Fibroblast of lung (primary cell): Measurements from ENCODE around the gene OR6C4. TPM values are rescaled to one million over a fixed set of nuclear protein-coding genes. Genes with fewer than 3 reads are reported as not detected.
"Not testable (repeated sequence)": the region's sequence is repeated elsewhere in the genome, so short reads cannot be mapped to it uniquely, and the experiment has no call there.

Experiments
- DNase-seq, 2 donors: peaks; one replicate each; pipeline versions ENCODE4 v3.0.0 to v3.0.0-alpha.2; 2010; ENCODE audit warnings: low read depth in 2 of 2
- H2AFZ ChIP-seq: 2 replicates; pipeline ENCODE4 v1.5.1; 2012; ENCODE audit warnings: low read length, control low read depth, inconsistent platforms
- H3K27ac ChIP-seq: 2 replicates; pipeline ENCODE4 v1.5.1; 2011; ENCODE audit warnings: low read length, control low read depth; ENCODE audit not compliant: insufficient read depth
- H3K27me3 ChIP-seq: 2 replicates; pipeline ENCODE4 v1.5.1; 2011; ENCODE audit warnings: mild to moderate bottlenecking, low read length; ENCODE audit not compliant: control insufficient read depth, insufficient read depth
- H3K36me3 ChIP-seq: 2 replicates; pipeline ENCODE4 v1.5.1; 2011; ENCODE audit warnings: low read length; ENCODE audit not compliant: control insufficient read depth, insufficient read depth
- H3K4me1 ChIP-seq: 2 replicates; pipeline ENCODE4 v1.5.1; 2011; ENCODE audit warnings: low read length; ENCODE audit not compliant: control insufficient read depth, insufficient read depth; ENCODE audit errors: extremely low read depth
- H3K4me2 ChIP-seq: 2 replicates; pipeline ENCODE4 v1.5.1; 2011; ENCODE audit warnings: low read length, control low read depth; ENCODE audit not compliant: insufficient read depth; ENCODE audit errors: extremely low read depth
- H3K4me3 ChIP-seq, 4 experiments: fragments of 200-600 bp in 1 of 4; sonication (generic) in 1 of 4; replicated peaks in 1 of 4; 2 replicates each; pipeline ENCODE4 v1.5.1; 2011 to 2016; ENCODE audit warnings: low read length in 4 of 4, low read depth in 3 of 4, mild to moderate bottlenecking in 3 of 4, control low read depth in 2 of 4, inconsistent platforms in 1 of 4, mixed read lengths in 1 of 4; ENCODE audit not compliant: insufficient read depth in 1 of 4; ENCODE audit errors: control extremely low read depth in 1 of 4
- H3K79me2 ChIP-seq: 2 replicates; pipeline ENCODE4 v1.5.1; 2012; ENCODE audit warnings: mild to moderate bottlenecking, low read length, inconsistent platforms; ENCODE audit not compliant: control insufficient read depth, insufficient read depth
- H3K9ac ChIP-seq: 2 replicates; pipeline ENCODE4 v1.5.1; 2011; ENCODE audit warnings: mild to moderate bottlenecking, low read length, control low read depth; ENCODE audit not compliant: insufficient read depth
- H3K9me3 ChIP-seq: 2 replicates; pipeline ENCODE4 v1.5.1; 2012; ENCODE audit warnings: low read depth, low read length; ENCODE audit not compliant: control insufficient read depth, insufficient read depth
- H4K20me1 ChIP-seq: 2 replicates; pipeline ENCODE4 v1.5.1; 2011; ENCODE audit warnings: low read length; ENCODE audit not compliant: control insufficient read depth, insufficient read depth; ENCODE audit errors: extremely low read depth
- EZH2 ChIP-seq: IDR thresholded peaks from 2 replicates; pipeline ENCODE4 v1.5.1; 2012; ENCODE audit warnings: low read length, control low read depth, mild to moderate bottlenecking; ENCODE audit errors: missing control alignments
- polyA plus RNA-seq, 2 donors: library from polyadenylated mRNA; depleted of rRNA in 1 of 2; stranded (reverse) in 1 of 2; unstranded in 1 of 2; fragments of >200 nt; gene quantifications; 2 replicates each; pipeline ENCODE4 v1.2.1, GENCODE V29; 2011 to 2012; ENCODE audit warnings: missing spikeins in 1 of 2
- total RNA-seq: library from RNA; depleted of rRNA; stranded (reverse); fragments of >200 nt; gene quantifications from 2 replicates; pipeline ENCODE4 v1.2.1, GENCODE V29; 2014
- TF ChIP-seq, protein P1 (sequence below), 2 donors: IDR thresholded peaks in 1 of 2; conservative IDR thresholded peaks in 1 of 2; 1 replicate in 1 of 2; 2 replicates in 1 of 2; pipeline ENCODE4 v1.5.1; 2011 to 2012; ENCODE audit warnings: low read length in 2 of 2, control low read depth in 1 of 2, inconsistent platforms in 1 of 2, low read depth in 1 of 2, mild to moderate bottlenecking in 1 of 2

The OR6C4 gene
- total and polyA plus RNA-seq, 2 donors (not counting 1 experiment from before 2014, with no cell fraction given) = not detected

DNA sequence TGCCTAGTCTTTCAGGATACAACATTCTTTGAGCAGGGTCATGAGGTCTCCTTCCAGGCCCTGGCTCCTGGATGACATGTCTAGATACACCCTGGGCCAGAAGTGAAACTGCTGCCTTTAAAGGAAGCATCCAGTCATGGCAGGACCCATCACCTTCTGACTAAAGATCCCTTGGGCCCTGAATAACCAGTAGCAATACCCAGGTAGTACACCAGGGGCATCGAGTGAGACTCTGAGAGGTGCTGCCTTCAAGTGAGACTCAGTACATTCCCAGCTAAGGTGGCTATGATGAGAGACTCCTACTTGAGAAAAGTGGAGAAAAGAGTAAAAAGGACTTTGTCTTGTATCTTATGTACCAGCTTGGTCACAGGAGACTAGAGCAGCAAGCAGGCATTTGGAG is 33.7 kb upstream of the OR6C4 start:
- Histone ChIP-seq H3K4me1 (no peaks in the 10 kb centered on the region), H4K20me1 (no peaks in the 10 kb centered on the region), H3K27me3 (no peaks in the 10 kb centered on the region), H3K79me2 (no peaks in the 10 kb centered on the region), H3K4me3 (no peak overlapping the region), H3K36me3 (no peaks in the 10 kb centered on the region), H3K9me3 (no peaks in the 10 kb centered on the region), H2AFZ (no peak overlapping the region), H3K9ac (no peak overlapping the region), H3K4me2 (no peak overlapping the region), H3K27ac (no peak overlapping the region)
- DNase-seq = no peak
- no peak for TF ChIP-seq EZH2
- TF ChIP-seq, protein P1, sequence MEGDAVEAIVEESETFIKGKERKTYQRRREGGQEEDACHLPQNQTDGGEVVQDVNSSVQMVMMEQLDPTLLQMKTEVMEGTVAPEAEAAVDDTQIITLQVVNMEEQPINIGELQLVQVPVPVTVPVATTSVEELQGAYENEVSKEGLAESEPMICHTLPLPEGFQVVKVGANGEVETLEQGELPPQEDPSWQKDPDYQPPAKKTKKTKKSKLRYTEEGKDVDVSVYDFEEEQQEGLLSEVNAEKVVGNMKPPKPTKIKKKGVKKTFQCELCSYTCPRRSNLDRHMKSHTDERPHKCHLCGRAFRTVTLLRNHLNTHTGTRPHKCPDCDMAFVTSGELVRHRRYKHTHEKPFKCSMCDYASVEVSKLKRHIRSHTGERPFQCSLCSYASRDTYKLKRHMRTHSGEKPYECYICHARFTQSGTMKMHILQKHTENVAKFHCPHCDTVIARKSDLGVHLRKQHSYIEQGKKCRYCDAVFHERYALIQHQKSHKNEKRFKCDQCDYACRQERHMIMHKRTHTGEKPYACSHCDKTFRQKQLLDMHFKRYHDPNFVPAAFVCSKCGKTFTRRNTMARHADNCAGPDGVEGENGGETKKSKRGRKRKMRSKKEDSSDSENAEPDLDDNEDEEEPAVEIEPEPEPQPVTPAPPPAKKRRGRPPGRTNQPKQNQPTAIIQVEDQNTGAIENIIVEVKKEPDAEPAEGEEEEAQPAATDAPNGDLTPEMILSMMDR (conservative IDR thresholded peaks at IDR 0.05 in 1 of 2, IDR thresholded peaks at IDR 0.05 in 1 of 2; ENCODE audit: low read depth in 1 of 2, low read length in 2 of 2) = no peak

DNA sequence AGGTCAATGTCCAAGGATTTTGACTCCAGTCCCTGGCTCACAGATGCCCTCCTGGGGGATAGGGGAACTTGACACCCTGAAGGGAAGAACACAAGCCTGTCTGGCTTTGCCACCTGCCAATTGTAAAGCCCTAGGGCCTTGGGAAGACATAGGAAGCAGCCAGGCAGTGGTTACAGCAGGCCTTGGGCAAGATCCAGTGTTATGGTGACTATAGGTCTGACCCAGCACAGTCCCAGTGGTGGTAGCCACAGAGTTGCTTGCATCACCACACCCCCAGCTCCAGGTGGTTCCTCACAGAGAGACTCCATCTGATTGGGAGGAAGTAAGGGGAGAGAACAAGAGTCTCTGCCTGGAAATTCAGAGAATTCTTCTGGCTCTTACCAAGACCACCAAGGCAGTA is 33.0 kb upstream of the OR6C4 start:
- H3K27me3 ChIP-seq = no peaks in the 10 kb centered on the region
- no peak overlapping the region for H3K27ac ChIP-seq
- H2AFZ ChIP-seq = no peak overlapping the region
- no peak overlapping the region for H3K9ac ChIP-seq
- no peaks in the 10 kb centered on the region for H3K79me2 ChIP-seq
- no peak overlapping the region for H3K4me3 ChIP-seq
- DNase-seq = no peak
- H3K4me2 ChIP-seq = no peak overlapping the region
- no peak for TF ChIP-seq EZH2
- TF ChIP-seq, protein P1 (conservative IDR thresholded peaks at IDR 0.05 in 1 of 2, IDR thresholded peaks at IDR 0.05 in 1 of 2; ENCODE audit: low read depth in 1 of 2, low read length in 2 of 2) = no peak
- no peaks in the 10 kb centered on the region for H3K9me3 ChIP-seq
- no peaks in the 10 kb centered on the region for H3K36me3 ChIP-seq
- no peaks in the 10 kb centered on the region for H3K4me1 ChIP-seq
- no peaks in the 10 kb centered on the region for H4K20me1 ChIP-seq

DNA sequence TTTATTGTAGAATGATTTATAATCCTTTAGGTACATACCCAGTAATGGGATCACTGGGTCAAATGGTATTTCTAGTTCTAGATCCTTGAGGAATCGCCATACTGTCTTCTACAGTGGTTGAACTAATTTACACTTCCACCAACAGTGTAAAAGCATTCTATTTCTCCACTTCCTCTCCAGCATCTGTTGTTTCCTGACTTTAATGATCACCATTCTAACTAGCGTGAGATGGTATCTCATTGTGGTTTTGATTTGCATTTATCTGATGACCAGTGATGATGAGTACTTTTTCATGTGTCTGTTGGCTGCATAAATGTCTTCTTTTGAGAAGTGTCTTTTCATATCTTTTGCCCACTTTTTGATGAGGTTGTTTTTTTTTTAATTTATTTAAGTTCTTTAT is 1.2 kb upstream of the OR6C4 start:
- H3K9me3 ChIP-seq, H2AFZ ChIP-seq, H3K4me2 ChIP-seq, H3K4me1 ChIP-seq, H3K36me3 ChIP-seq, H3K27me3 ChIP-seq, H3K79me2 ChIP-seq, H3K4me3 ChIP-seq, H3K9ac ChIP-seq, H4K20me1 ChIP-seq, DNase-seq, H3K27ac ChIP-seq: not testable (repeated sequence)
